CD14-positive monocyte (primary cell): Measurements from ENCODE around the gene MAMLD1. TPM values are rescaled to one million over a fixed set of nuclear protein-coding genes. Genes with fewer than 3 reads are reported as not detected.

Experiments
- DNase-seq, 3 donors: peaks; one replicate each; pipeline ENCODE4 v3.0.0-alpha.2; 2011 to 2022
- H2AFZ ChIP-seq: 2 replicates; pipeline ENCODE4 v1.6.0; 2012; ENCODE audit warnings: mild to moderate bottlenecking, low read depth, low read length, inconsistent platforms; ENCODE audit not compliant: insufficient read depth, poor library complexity, severe bottlenecking
- H3K27ac ChIP-seq, 2 donors: 1 replicate in 1 of 2; 2 replicates in 1 of 2; pipeline ENCODE4 v1.5.1; 2012 to 2013; ENCODE audit warnings: low read length in 2 of 2, control low read depth in 1 of 2, inconsistent platforms in 1 of 2, low read depth in 1 of 2, mild to moderate bottlenecking in 1 of 2
- H3K27me3 ChIP-seq, 2 donors: one replicate each; pipeline versions ENCODE4 v1.6.0 to v1.6.1; 2011 to 2013; ENCODE audit warnings: low read length in 2 of 2; ENCODE audit not compliant: control insufficient read depth in 2 of 2, insufficient read depth in 2 of 2
- H3K36me3 ChIP-seq, 2 donors: replicated peaks in 1 of 2; 1 replicate in 1 of 2; 2 replicates in 1 of 2; pipeline versions ENCODE4 v1.5.1 to v1.6.1; 2012 to 2013; ENCODE audit warnings: low read length in 2 of 2, control low read depth in 1 of 2, inconsistent platforms in 1 of 2, mild to moderate bottlenecking in 1 of 2; ENCODE audit not compliant: insufficient read depth in 2 of 2, control insufficient read depth in 1 of 2
- H3K4me1 ChIP-seq, 2 donors: 1 replicate in 1 of 2; 2 replicates in 1 of 2; pipeline versions ENCODE4 v1.5.1 to v1.6.1; 2012 to 2013; ENCODE audit warnings: low read length in 2 of 2, control low read depth in 1 of 2, inconsistent platforms in 1 of 2, mild to moderate bottlenecking in 1 of 2, moderate library complexity in 1 of 2; ENCODE audit not compliant: insufficient read depth in 2 of 2, control insufficient read depth in 1 of 2
- H3K4me2 ChIP-seq: replicated peaks from 2 replicates; pipeline ENCODE3; 2012; ENCODE audit warnings: low read length, moderate library complexity, mild to moderate bottlenecking; ENCODE audit not compliant: poor library complexity, severe bottlenecking; ENCODE audit errors: extremely low read depth
- H3K4me3 ChIP-seq, 3 experiments: fragments of 200-600 bp in 1 of 3; sonication (generic) in 1 of 3; replicated peaks in 1 of 3; 1 replicate in 2 of 3; 2 replicates in 1 of 3; pipeline ENCODE4 v1.5.1; 2011 to 2013; ENCODE audit warnings: low read length in 3 of 3, mild to moderate bottlenecking in 3 of 3, control low read depth in 2 of 3, low read depth in 2 of 3, inconsistent platforms in 1 of 3, moderate library complexity in 1 of 3
- H3K79me2 ChIP-seq: 2 replicates; pipeline ENCODE4 v1.6.0; 2012; ENCODE audit warnings: mild to moderate bottlenecking, control low read depth, inconsistent platforms, low read length, moderate library complexity; ENCODE audit not compliant: insufficient read depth
- H3K9ac ChIP-seq: 2 replicates; pipeline ENCODE4 v1.6.0; 2017; ENCODE audit warnings: low read length, mild to moderate bottlenecking; ENCODE audit not compliant: insufficient read depth, poor library complexity, severe bottlenecking
- H3K9me3 ChIP-seq, 2 donors: replicated peaks in 1 of 2; 1 replicate in 1 of 2; 2 replicates in 1 of 2; pipeline versions ENCODE4 v1.5.1 to v1.6.1; 2012 to 2013; ENCODE audit warnings: low read length in 2 of 2, control low read depth in 1 of 2; ENCODE audit not compliant: control insufficient read depth in 1 of 2, insufficient read depth in 1 of 2
- H4K20me1 ChIP-seq: 2 replicates; pipeline ENCODE4 v1.6.0; 2012; ENCODE audit warnings: mild to moderate bottlenecking, low read length, control low read depth, moderate library complexity; ENCODE audit not compliant: insufficient read depth
- H3K27ac Mint-ChIP-seq, 7 donors: one replicate each; pipeline ENCODE4 v1.8.0; 2020; ENCODE audit warnings: mild to moderate bottlenecking in 7 of 7, mixed read lengths in 7 of 7, moderate library complexity in 6 of 7, inconsistent platforms in 2 of 7
- H3K27me3 Mint-ChIP-seq, 3 donors: one replicate each; pipeline ENCODE4 v1.8.0; 2021 to 2022; ENCODE audit warnings: low read depth in 3 of 3, mild to moderate bottlenecking in 3 of 3, mixed read lengths in 3 of 3, moderate library complexity in 3 of 3, inconsistent platforms in 1 of 3
- H3K36me3 Mint-ChIP-seq, 2 donors: one replicate each; pipeline ENCODE4 v1.8.0; 2020; ENCODE audit warnings: mixed read lengths in 2 of 2, inconsistent platforms in 1 of 2, mild to moderate bottlenecking in 1 of 2
- H3K4me1 Mint-ChIP-seq: one replicate; pipeline ENCODE4 v1.8.0; 2020; ENCODE audit warnings: mild to moderate bottlenecking, mixed read lengths
- H3K4me3 Mint-ChIP-seq, 2 donors: one replicate each; pipeline ENCODE4 v1.8.0; 2020; ENCODE audit warnings: mild to moderate bottlenecking in 2 of 2, mixed read lengths in 2 of 2, moderate library complexity in 1 of 2
- H3K9me3 Mint-ChIP-seq, 7 donors: one replicate each; pipeline ENCODE4 v1.8.0; 2020 to 2022; ENCODE audit warnings: mixed read lengths in 7 of 7, mild to moderate bottlenecking in 6 of 7, moderate library complexity in 6 of 7, inconsistent platforms in 2 of 7
- WGBS: methylation state at CpG from one replicate; pipeline ENCODE4 v1.1.5; 2013; ENCODE audit warnings: missing lambda C conversion rate; ENCODE audit not compliant: insufficient coverage; 5-methylcytosine and 5-hydroxymethylcytosine counted together
- intact Hi-C, 2 donors: fragments of 100-400 bp; cut with micrococcal nuclease; formaldehyde crosslinking; loops; one replicate each; pipeline versions ENCODE4 v1.15.0 to v1.15.1; 2023
- polyA plus RNA-seq, 3 donors: library from polyadenylated mRNA; depleted of rRNA in 1 of 3; unstranded in 2 of 3; stranded (reverse) in 1 of 3; fragments of 300-500 nt in 2 of 3; fragments of >200 nt in 1 of 3; fragmentation: Illumina TruSeq in 2 of 3; gene quantifications; 1 replicate in 2 of 3; 2 replicates in 1 of 3; pipeline ENCODE4 v1.2.3, GENCODE V29; 2012 to 2021
- TF ChIP-seq, protein P1 (sequence below): fragments of 200-600 bp; IDR thresholded peaks from one replicate; pipeline ENCODE4 v1.8.0; 2022; ENCODE audit warnings: antibody characterized with exemption, mild to moderate bottlenecking

The MAMLD1 gene
- polyA plus RNA-seq, 3 donors, result not detected

DNA sequence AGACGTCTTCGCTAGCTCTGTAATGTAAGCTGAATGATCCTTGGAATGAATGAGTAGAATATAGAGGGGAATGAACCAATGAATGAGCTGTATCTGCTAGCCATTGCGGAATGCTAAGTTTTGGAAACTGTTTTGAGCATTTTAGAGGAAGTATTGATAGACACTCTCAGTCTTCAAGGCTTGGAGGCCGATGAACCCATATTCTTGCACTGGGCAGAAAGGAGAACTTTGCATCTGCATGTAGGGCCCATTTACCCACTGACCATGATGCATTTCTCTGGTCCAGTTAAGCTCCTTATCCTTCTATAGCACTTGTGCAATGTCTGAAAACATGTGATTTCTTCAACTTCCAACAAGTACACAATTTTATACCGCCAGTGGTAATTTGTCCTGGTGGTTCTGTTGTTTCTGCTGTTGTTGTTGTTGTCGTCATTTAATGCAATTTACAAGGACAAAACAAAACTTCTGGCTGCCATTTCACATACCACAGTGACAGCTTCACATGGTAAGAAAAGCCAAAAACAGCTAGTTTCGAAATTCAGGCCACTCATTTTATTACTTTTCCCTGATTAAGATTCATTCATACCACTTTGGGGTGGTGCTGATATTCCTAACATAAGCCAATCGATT is 120.4 kb downstream of the MAMLD1 start:
- TF ChIP-seq, protein P1, sequence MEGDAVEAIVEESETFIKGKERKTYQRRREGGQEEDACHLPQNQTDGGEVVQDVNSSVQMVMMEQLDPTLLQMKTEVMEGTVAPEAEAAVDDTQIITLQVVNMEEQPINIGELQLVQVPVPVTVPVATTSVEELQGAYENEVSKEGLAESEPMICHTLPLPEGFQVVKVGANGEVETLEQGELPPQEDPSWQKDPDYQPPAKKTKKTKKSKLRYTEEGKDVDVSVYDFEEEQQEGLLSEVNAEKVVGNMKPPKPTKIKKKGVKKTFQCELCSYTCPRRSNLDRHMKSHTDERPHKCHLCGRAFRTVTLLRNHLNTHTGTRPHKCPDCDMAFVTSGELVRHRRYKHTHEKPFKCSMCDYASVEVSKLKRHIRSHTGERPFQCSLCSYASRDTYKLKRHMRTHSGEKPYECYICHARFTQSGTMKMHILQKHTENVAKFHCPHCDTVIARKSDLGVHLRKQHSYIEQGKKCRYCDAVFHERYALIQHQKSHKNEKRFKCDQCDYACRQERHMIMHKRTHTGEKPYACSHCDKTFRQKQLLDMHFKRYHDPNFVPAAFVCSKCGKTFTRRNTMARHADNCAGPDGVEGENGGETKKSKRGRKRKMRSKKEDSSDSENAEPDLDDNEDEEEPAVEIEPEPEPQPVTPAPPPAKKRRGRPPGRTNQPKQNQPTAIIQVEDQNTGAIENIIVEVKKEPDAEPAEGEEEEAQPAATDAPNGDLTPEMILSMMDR, result no peak
- Histone ChIP-seq H4K20me1 (no peaks in the 10 kb centered on the region), H3K36me3 (no peaks in the 10 kb centered on the region), H3K9ac (no peak overlapping the region), H3K4me1 (peaks cover 0 to under 1% of the 10 kb centered on the region in 2 donors), H3K4me2 (no peak overlapping the region), H3K27ac (no peak overlapping the region), H3K27me3 (peaks cover 0 to 2% of the 10 kb centered on the region in 2 donors), H2AFZ (no peak overlapping the region), H3K79me2 (no peaks in the 10 kb centered on the region), H3K9me3 (no peaks in the 10 kb centered on the region), H3K4me3 (no peak overlapping the region)
- 100% methylated on average over 2 of the region's 8 CpGs for WGBS
- H3K36me3 Mint-ChIP-seq, result no peaks in the 10 kb centered on the region
- intact Hi-C loops, result loop anchor here in 1 of 2 donors (5.0 kb wide), 1 partner anchor 121 kb away; the partner anchor contains the start of gene MAMLD1
- H3K9me3 Mint-ChIP-seq, result no peaks in the 10 kb centered on the region
- no peak overlapping the region for H3K4me3 Mint-ChIP-seq
- peaks cover 11% of the 10 kb centered on the region for H3K4me1 Mint-ChIP-seq
- H3K27ac Mint-ChIP-seq, result peak overlapping the region in 2 of 7 donors; percentile 47
- peaks cover 0 to 7% (median 1%) of the 10 kb centered on the region in 3 donors for H3K27me3 Mint-ChIP-seq
- peak in 2 of 3 donors; percentile 1 to 53 for DNase-seq

DNA sequence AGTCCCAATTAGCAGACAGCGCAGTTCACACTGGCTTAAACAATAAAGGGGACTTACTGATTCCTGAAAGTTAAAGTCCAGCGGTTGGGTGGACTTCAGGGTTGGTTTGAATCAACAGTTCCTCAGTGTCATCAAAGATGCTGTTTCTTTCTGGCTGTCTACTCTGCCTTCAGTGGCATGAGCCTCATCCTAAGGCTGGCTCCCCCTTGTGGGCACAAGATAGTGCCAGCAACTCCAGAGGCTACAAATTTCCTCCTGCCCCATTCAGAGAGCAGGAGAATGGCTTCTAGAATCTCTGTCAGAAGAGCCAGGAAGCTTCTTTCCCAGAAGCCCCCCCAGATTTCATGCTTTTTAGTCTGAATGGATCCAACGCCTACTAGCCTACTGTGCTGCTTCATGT is 122.9 kb downstream of the MAMLD1 start:
- H3K4me1 ChIP-seq, result no peaks in the 10 kb centered on the region
- no peaks in the 10 kb centered on the region for H4K20me1 ChIP-seq
- H3K4me3 Mint-ChIP-seq, result no peak overlapping the region
- H2AFZ ChIP-seq, result no peak overlapping the region
- H3K4me1 Mint-ChIP-seq, result peaks cover 4% of the 10 kb centered on the region
- H3K27ac ChIP-seq, result no peak overlapping the region
- TF ChIP-seq, protein P1, result peak; percentile 58
- H3K9ac ChIP-seq, result no peak overlapping the region
- no peaks in the 10 kb centered on the region for H3K9me3 ChIP-seq
- H3K27me3 ChIP-seq, result peaks cover 0 to 2% of the 10 kb centered on the region in 2 donors
- H3K36me3 Mint-ChIP-seq, result no peaks in the 10 kb centered on the region
- 57% methylated on average over 2 of the region's 3 CpGs for WGBS
- H3K79me2 ChIP-seq, result no peaks in the 10 kb centered on the region
- no peak overlapping the region for H3K4me2 ChIP-seq
- H3K27ac Mint-ChIP-seq, result no peak overlapping the region
- no peaks in the 10 kb centered on the region for H3K36me3 ChIP-seq
- intact Hi-C loops, result no loop called here
- H3K9me3 Mint-ChIP-seq, result no peaks in the 10 kb centered on the region
- peak; percentile 15 to 60 (median 25) for DNase-seq
- peaks cover 0 to 7% (median 1%) of the 10 kb centered on the region in 3 donors for H3K27me3 Mint-ChIP-seq
- no peak overlapping the region for H3K4me3 ChIP-seq
